HepG2 (cell line): Measurements from ENCODE around the gene GRM1. TPM values are rescaled to one million over a fixed set of nuclear protein-coding genes. Genes with fewer than 3 reads are reported as not detected.

ENCODE experiments used
- polyA plus RNA-seq, 8 experiments: library from polyadenylated mRNA; depleted of rRNA in 3 of 8; stranded (reverse) in 7 of 8; unstranded in 1 of 8; fragments of >200 nt; fragmentation: Illumina TruSeq in 4 of 8; extraction: Trizol in 4 of 8; gene quantifications; 2 replicates each; pipeline versions ENCODE4 v1.2.1 to v1.2.3, GENCODE V29; 2011 to 2016; ENCODE audit warnings: low read depth in 4 of 8, missing spikeins in 1 of 8, mixed read lengths in 1 of 8; ENCODE audit not compliant: insufficient read depth in 1 of 8
- small RNA-seq, 3 experiments: library from RNA; depleted of rRNA; stranded (forward); fragments of <200 nt; gene quantifications; one replicate each; pipeline ENCODE3, GENCODE V24; 2012; ENCODE audit warnings: low read depth in 2 of 3, low replicate concordance in 1 of 3; ENCODE audit not compliant: insufficient read length in 3 of 3, insufficient read depth in 2 of 3
- total RNA-seq, 5 experiments: library from RNA; depleted of rRNA; stranded (reverse); fragments of >200 nt; fragmentation: Illumina TruSeq; extraction: Trizol; gene quantifications; 2 replicates each; pipeline ENCODE4 v1.2.3, GENCODE V29; 2016; ENCODE audit warnings: low read depth in 1 of 5

The GRM1 gene
- total and polyA plus RNA-seq, 2 of the 13 experiments (the other 11 are each of a cell fraction or from before 2014, with no cell fraction given) = 0.09 TPM; not detected in 1

Small RNAs within 50 kb of the gene (small RNA-seq; reads per million reads assigned to genes)
- 0 reads per million in 3 experiments for gene RNA5SP222

Other genes with a start within 250 kb of the GRM1 start
- 7.1 and 11.4 TPM in 2 replicates for gene FBXO30, start 214.3 kb upstream of the GRM1 start, total RNA-seq (2016; rRNA removed; fragmentation: Illumina TruSeq; extraction: Trizol)
- 2.8 and 3.2 TPM in 2 replicates for gene FBXO30, start 214.3 kb upstream of the GRM1 start, polyA plus RNA-seq (2011; rRNA removed)
- 17.6 and 22.3 TPM in 2 replicates for gene SHPRH, start 64.7 kb upstream of the GRM1 start, total RNA-seq (2016; rRNA removed; fragmentation: Illumina TruSeq; extraction: Trizol)
- 6.9 and 8.2 TPM in 2 replicates for gene SHPRH, start 64.7 kb upstream of the GRM1 start, polyA plus RNA-seq (2011; rRNA removed)